K562 (cell line): ENCODE data around the gene URB2. TPM values are rescaled to one million over a fixed set of nuclear protein-coding genes. Genes with fewer than 3 reads are reported as not detected.

Experiments used
- ATAC-seq: fragments of 200-7000 bp; cut with Tn5 transposase; 3 replicates; pipeline ENCODE4 v1.9.1; 2020; ENCODE audit warnings: moderate library complexity
- BruUV-seq: library from RNA; stranded (reverse); fragments of 400-500 nt; replicated peaks from 2 replicates; lab custom pipeline; 2021; lab: Mats Ljungman, UMichigan
- CTCF ChIA-PET: fragments of 300-600 bp; formaldehyde crosslinking; extraction: SDS; loops from one replicate; lab custom pipeline; 2021; ENCODE audit warnings: low intra/inter-chr PET ratio; lab: Yijun Ruan, JAX
- POLR2A ChIA-PET: fragments of 300-600, 350-650 bp; sonication (Branson Sonifier 250); formaldehyde crosslinking; extraction: SDS; loops from one replicate; lab custom pipeline; 2021; ENCODE audit warnings: antibody characterized with exemption, inconsistent platforms; lab: Yijun Ruan, JAX
- DNase-seq, 4 experiments: peaks; one replicate each; pipeline versions ENCODE4 v3.0.0 to v3.0.0-alpha.2; 2011 to 2018; ENCODE audit warnings: low spot score in 3 of 4, mixed read lengths in 3 of 4; ENCODE audit errors: extremely low read depth in 1 of 4
- FAIRE-seq: peaks from 2 replicates; lab custom pipeline; 2011; peaks lifted over from hg19 to GRCh38; lab: Jason Lieb, UNC
- H2AFZ ChIP-seq: 2 replicates; pipeline ENCODE4 v1.6.0; 2011; ENCODE audit warnings: low read depth, low read length, control low read depth, inconsistent platforms
- H3K27ac ChIP-seq: fragments of 200-600 bp; 3 replicates; pipeline ENCODE4 v1.8.0; 2011; ENCODE audit warnings: low read depth, mild to moderate bottlenecking, control low read depth, inconsistent platforms, low read length, moderate library complexity, mixed read lengths; ENCODE audit errors: extremely low read depth
- H3K27me3 ChIP-seq, 2 experiments: fragments of 300-600 bp in 1 of 2; 2 replicates in 1 of 2; 3 replicates in 1 of 2; pipeline versions ENCODE4 v1.6.0 to v1.8.0; 2011; ENCODE audit warnings: inconsistent platforms in 2 of 2, low read length in 2 of 2, mild to moderate bottlenecking in 1 of 2, mixed read lengths in 1 of 2, moderate library complexity in 1 of 2; ENCODE audit not compliant: control insufficient read depth in 2 of 2, insufficient read depth in 2 of 2
- H3K36me3 ChIP-seq: fragments of 300-600 bp; 3 replicates; pipeline ENCODE4 v1.8.0; 2011; ENCODE audit warnings: mild to moderate bottlenecking, low read length, inconsistent platforms; ENCODE audit not compliant: control insufficient read depth, insufficient read depth
- H3K4me1 ChIP-seq, 2 experiments: fragments of 200-600 bp in 1 of 2; replicated peaks in 1 of 2; 2 replicates in 1 of 2; 3 replicates in 1 of 2; pipeline versions ENCODE4 v1.5.1 to v1.8.0; 2011; ENCODE audit warnings: inconsistent platforms in 2 of 2, low read length in 2 of 2, mild to moderate bottlenecking in 1 of 2, mixed read lengths in 1 of 2, moderate library complexity in 1 of 2; ENCODE audit not compliant: control insufficient read depth in 2 of 2, insufficient read depth in 2 of 2
- H3K4me2 ChIP-seq: 2 replicates; pipeline ENCODE4 v1.6.1; 2011; ENCODE audit warnings: low read length, control low read depth, inconsistent platforms, mixed read lengths; ENCODE audit not compliant: insufficient read depth
- H3K4me3 ChIP-seq: fragments of 200-600 bp; sonication (generic), shearing (Covaris generic); 2 replicates; pipeline ENCODE4 v1.5.1; 2016; ENCODE audit warnings: control low read depth, inconsistent platforms
- H3K79me2 ChIP-seq: fragments of 200-600 bp; 3 replicates; pipeline ENCODE4 v1.8.0; 2011; ENCODE audit warnings: low read length, inconsistent platforms; ENCODE audit not compliant: control insufficient read depth, insufficient read depth
- H3K9ac ChIP-seq, 2 experiments: 2 replicates each; pipeline versions ENCODE4 v1.6.0 to v1.6.1; 2011; ENCODE audit warnings: low read depth in 2 of 2, low read length in 2 of 2, control low read depth in 1 of 2, inconsistent platforms in 1 of 2, mild to moderate bottlenecking in 1 of 2, mixed read lengths in 1 of 2; ENCODE audit not compliant: insufficient read depth in 1 of 2
- H3K9me1 ChIP-seq: one replicate; pipeline ENCODE4 v1.6.0; 2011; ENCODE audit warnings: inconsistent platforms, mild to moderate bottlenecking, low read length, moderate library complexity; ENCODE audit not compliant: control insufficient read depth, insufficient read depth
- H3K9me3 ChIP-seq: replicated peaks from 2 replicates; pipeline ENCODE4 v1.5.1; 2011; ENCODE audit warnings: low read depth, low read length, inconsistent platforms; ENCODE audit not compliant: control insufficient read depth, insufficient read depth
- H4K20me1 ChIP-seq: replicated peaks from 2 replicates; pipeline ENCODE4 v1.6.1; 2011; ENCODE audit warnings: low read length, inconsistent platforms, mixed read lengths; ENCODE audit not compliant: control insufficient read depth, insufficient read depth
- ARHGAP35 ChIP-seq: fragments of 450-650 bp; IDR thresholded peaks from 2 replicates; pipeline ENCODE4 v1.6.1; 2018; ENCODE audit not compliant: partially characterized antibody
- MCM7 ChIP-seq, 2 experiments: fragments of 450-650 bp; IDR thresholded peaks; 2 replicates each; pipeline ENCODE4 v1.6.1; 2016 to 2018
- MTA1 ChIP-seq: fragments of 450-650 bp; IDR thresholded peaks from 2 replicates; pipeline ENCODE4 v1.6.1; 2017; ENCODE audit warnings: borderline replicate concordance
- PHB2 ChIP-seq: fragments of 450-650 bp; IDR thresholded peaks from 2 replicates; pipeline ENCODE4 v1.6.1; 2017; ENCODE audit warnings: low read depth
- RCOR1 ChIP-seq, 2 experiments: IDR thresholded peaks; 2 replicates each; pipeline ENCODE4 v1.6.1; 2012; ENCODE audit warnings: low read depth in 2 of 2, low read length in 2 of 2, borderline replicate concordance in 1 of 2, improper control_type of control experiment in 1 of 2
- ZBTB2 ChIP-seq: fragments of 450-650 bp; IDR thresholded peaks from 2 replicates; pipeline ENCODE4 v1.6.1; 2016; ENCODE audit warnings: antibody characterized with exemption
- ZZZ3 ChIP-seq: fragments of 450-650 bp; IDR thresholded peaks from 2 replicates; pipeline ENCODE4 v1.6.1; 2016; ENCODE audit warnings: antibody characterized with exemption, mild to moderate bottlenecking, moderate library complexity
- whole genome bisulfite sequencing: fragments of 100-300 bp; shearing (Covaris generic); methylation state at CpG from one replicate; pipeline ENCODE4 v1.1.6; 2016; ENCODE audit warnings: low coverage, mixed read lengths; ENCODE audit not compliant: insufficient coverage; ENCODE audit errors: missing lambda C conversion rate; 5-methylcytosine and 5-hydroxymethylcytosine counted together
- in situ Hi-C: fragments of 300-500 bp; cut with MboI; formaldehyde crosslinking; loops from 4 replicates; pipeline ENCODE4 v1.15.0; 2018; ENCODE audit warnings: inconsistent platforms, mixed read lengths
- intact Hi-C: fragments of 100-400 bp; cut with micrococcal nuclease; formaldehyde crosslinking; loops from 2 replicates; pipeline ENCODE4 v1.14.2; 2022
- polyA plus RNA-seq, 8 experiments: library from polyadenylated mRNA; depleted of rRNA in 4 of 8; stranded (reverse) in 5 of 8; unstranded in 3 of 8; fragments of >200 nt; fragmentation: Nextera tagmentation in 2 of 8; fragmentation: Illumina TruSeq in 1 of 8; extraction: Ambion mirVana in 2 of 8; extraction: Trizol in 1 of 8; gene quantifications; 2 replicates each; pipeline versions ENCODE4 v1.2.1 to v1.2.3, GENCODE V29; 2011 to 2014; ENCODE audit warnings: inconsistent platforms in 1 of 8, missing spikeins in 1 of 8
- total RNA-seq, 7 experiments: library from RNA; depleted of rRNA in 6 of 7; stranded (reverse); fragments of >200 nt in 6 of 7; fragmentation: Illumina TruSeq in 2 of 7; extraction: Trizol in 2 of 7; gene quantifications; 2 replicates each; pipeline versions ENCODE4 v1.2.1 to v1.2.3, GENCODE V29; 2011 to 2021; ENCODE audit warnings: low replicate concordance in 1 of 7
- TF ChIP-seq, protein P1 (sequence below): fragments of 450-650 bp; IDR thresholded peaks from 2 replicates; pipeline ENCODE4 v1.6.1; 2016; ENCODE audit warnings: borderline replicate concordance
- TF ChIP-seq, protein P2 (sequence below): fragments of 450-650 bp; IDR thresholded peaks from 2 replicates; pipeline ENCODE4 v1.6.1; 2016; ENCODE audit warnings: low read depth

URB2 gene
- total and polyA plus RNA-seq, 9 of the 15 experiments (the other 6 are each of a cell fraction or from before 2014, with no cell fraction given) = 2.8 to 28.3 (median 19.0) TPM

DNA sequence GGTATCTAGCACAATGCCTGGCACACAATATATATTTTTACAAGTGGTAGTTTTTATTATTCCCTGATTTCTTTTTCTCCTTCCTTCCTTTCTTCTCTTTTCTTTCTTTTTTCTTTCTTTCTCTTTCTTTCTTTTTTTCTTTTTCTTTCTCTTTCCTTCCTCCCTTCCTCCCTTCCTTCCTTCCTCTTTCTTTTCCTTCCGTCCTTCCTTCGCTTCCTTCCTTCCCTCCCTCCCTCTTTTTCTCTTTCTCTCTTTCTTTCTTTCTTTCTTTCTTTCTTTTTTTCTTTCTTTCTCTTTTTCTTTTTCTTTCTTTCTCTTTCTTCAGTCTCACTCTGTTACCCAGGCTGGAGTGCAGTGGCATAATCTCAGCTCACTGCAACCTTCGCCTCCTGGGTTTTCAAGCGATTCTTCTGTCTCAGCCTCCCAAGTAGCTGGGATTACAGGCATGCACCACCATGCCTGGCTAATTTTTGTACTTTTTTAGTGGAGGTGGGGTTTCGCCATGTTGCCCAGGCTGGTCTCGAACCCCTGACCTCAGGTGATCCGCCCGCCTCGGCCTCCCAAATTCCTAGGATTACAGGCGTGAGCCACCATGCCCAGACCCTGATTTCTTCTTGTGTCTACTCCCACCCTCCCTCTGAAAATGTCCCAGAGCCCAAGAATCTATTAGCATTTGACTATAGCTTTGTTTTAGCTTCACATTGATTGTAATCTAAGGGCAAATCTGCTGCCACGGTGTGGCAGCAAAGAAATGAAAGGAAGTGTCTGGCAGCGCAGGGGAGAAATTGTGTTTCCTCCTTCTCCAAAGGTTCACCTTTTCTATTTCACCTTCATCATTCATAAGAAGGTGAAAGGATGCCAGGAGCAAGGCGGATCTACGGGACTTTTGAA, 47.6 kb upstream of the URB2 start:
- intact Hi-C loops = no loop called here
- TF ChIP-seq MCM7 (IDR thresholded peaks at IDR 0.05) (no peak), MTA1 (peak; percentile 45; the same call in 1 of the 2 replicates), RCOR1 (IDR thresholded peaks at IDR 0.05; ENCODE audit: borderline replicate concordance in 1 of 2, low read depth in 2 of 2, low read length in 2 of 2) (no peak), ARHGAP35 (peak; percentile 72), ZZZ3 (no peak), PHB2 (peak; percentile 10; the same call in 1 of the 2 replicates), ZBTB2 (0 out of 2 replicates have a peak, but pooled peaks have one; percentile 41)
- TF ChIP-seq, protein P1, sequence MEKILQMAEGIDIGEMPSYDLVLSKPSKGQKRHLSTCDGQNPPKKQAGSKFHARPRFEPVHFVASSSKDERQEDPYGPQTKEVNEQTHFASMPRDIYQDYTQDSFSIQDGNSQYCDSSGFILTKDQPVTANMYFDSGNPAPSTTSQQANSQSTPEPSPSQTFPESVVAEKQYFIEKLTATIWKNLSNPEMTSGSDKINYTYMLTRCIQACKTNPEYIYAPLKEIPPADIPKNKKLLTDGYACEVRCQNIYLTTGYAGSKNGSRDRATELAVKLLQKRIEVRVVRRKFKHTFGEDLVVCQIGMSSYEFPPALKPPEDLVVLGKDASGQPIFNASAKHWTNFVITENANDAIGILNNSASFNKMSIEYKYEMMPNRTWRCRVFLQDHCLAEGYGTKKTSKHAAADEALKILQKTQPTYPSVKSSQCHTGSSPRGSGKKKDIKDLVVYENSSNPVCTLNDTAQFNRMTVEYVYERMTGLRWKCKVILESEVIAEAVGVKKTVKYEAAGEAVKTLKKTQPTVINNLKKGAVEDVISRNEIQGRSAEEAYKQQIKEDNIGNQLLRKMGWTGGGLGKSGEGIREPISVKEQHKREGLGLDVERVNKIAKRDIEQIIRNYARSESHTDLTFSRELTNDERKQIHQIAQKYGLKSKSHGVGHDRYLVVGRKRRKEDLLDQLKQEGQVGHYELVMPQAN = 0 out of 2 replicates have a peak, but pooled peaks have one; percentile 30
- TF ChIP-seq, protein P2, sequence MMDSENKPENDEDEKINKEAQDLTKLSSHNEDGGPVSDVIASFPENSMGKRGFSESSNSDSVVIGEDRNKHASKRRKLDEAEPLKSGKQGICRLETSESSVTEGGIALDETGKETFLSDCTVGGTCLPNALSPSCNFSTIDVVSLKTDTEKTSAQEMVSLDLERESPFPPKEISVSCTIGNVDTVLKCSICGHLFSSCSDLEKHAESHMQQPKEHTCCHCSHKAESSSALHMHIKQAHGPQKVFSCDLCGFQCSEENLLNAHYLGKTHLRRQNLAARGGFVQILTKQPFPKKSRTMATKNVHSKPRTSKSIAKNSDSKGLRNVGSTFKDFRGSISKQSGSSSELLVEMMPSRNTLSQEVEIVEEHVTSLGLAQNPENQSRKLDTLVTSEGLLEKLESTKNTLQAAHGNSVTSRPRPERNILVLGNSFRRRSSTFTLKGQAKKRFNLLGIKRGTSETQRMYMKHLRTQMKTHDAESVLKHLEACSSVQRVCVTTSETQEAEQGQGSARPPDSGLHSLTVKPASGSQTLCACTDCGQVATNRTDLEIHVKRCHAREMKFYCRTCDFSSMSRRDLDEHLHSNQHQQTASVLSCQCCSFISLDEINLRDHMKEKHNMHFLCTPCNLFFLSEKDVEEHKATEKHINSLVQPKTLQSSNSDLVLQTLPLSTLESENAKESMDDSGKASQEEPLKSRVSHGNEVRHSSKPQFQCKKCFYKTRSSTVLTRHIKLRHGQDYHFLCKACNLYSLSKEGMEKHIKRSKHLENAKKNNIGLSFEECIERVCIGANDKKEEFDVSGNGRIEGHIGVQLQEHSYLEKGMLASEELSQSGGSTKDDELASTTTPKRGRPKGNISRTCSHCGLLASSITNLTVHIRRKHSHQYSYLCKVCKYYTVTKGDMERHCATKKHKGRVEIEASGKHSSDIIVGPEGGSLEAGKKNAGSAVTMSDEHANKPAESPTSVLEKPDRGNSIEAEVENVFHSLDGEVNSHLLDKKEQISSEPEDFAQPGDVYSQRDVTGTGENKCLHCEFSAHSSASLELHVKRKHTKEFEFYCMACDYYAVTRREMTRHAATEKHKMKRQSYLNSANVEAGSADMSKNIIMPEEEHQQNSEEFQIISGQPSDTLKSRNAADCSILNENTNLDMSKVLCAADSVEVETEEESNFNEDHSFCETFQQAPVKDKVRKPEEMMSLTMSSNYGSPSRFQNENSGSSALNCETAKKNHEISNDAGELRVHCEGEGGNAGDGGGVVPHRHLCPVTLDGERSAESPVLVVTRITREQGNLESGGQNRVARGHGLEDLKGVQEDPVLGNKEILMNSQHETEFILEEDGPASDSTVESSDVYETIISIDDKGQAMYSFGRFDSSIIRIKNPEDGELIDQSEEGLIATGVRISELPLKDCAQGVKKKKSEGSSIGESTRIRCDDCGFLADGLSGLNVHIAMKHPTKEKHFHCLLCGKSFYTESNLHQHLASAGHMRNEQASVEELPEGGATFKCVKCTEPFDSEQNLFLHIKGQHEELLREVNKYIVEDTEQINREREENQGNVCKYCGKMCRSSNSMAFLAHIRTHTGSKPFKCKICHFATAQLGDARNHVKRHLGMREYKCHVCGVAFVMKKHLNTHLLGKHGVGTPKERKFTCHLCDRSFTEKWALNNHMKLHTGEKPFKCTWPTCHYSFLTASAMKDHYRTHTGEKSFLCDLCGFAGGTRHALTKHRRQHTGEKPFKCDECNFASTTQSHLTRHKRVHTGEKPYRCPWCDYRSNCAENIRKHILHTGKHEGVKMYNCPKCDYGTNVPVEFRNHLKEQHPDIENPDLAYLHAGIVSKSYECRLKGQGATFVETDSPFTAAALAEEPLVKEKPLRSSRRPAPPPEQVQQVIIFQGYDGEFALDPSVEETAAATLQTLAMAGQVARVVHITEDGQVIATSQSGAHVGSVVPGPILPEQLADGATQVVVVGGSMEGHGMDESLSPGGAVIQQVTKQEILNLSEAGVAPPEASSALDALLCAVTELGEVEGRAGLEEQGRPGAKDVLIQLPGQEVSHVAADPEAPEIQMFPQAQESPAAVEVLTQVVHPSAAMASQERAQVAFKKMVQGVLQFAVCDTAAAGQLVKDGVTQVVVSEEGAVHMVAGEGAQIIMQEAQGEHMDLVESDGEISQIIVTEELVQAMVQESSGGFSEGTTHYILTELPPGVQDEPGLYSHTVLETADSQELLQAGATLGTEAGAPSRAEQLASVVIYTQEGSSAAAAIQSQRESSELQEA = 0 out of 2 replicates have a peak, but pooled peaks have one; percentile 25

More for the DNA sequence above, 47.6 kb upstream of the URB2 start:
- no peak overlapping the region for H3K27ac ChIP-seq
- in situ Hi-C loops = no loop called here
- no peak overlapping the region for H3K9ac ChIP-seq
- peaks cover 0 to 4% of the 10 kb centered on the region in 2 experiments; a peak in 2 of 5 replicates for H3K4me1 ChIP-seq
- no peaks in the 10 kb centered on the region for H3K9me3 ChIP-seq
- no peaks in the 10 kb centered on the region for H3K36me3 ChIP-seq
- BruUV-seq = no TSS peak
- no peak overlapping the region for H2AFZ ChIP-seq
- H3K9me1 ChIP-seq = no peaks in the 10 kb centered on the region
- H3K79me2 ChIP-seq = no peaks in the 10 kb centered on the region
- WGBS = 34% methylated on average over 14 of the region's 14 CpGs
- ATAC-seq (no peak), FAIRE-seq (no peak), DNase-seq (no peak)
- CTCF ChIA-PET = interaction anchor here (0.6 to 0.7 kb wide), 2 partner anchors 30 to 867 kb away, joined by 3 read pairs; no protein-coding TSS in a partner anchor
- H3K4me3 ChIP-seq = no peak overlapping the region
- POLR2A ChIA-PET = interaction anchor here (0.7 to 1.7 kb wide), 5 partner anchors 8 to 129 kb away, joined by 3 to 6 read pairs (median 4); no protein-coding TSS in a partner anchor
- peaks cover 19 to 31% of the 10 kb centered on the region in 2 experiments; a peak in 4 of 5 replicates for H3K27me3 ChIP-seq
- no peak overlapping the region for H3K4me2 ChIP-seq
- no peaks in the 10 kb centered on the region; the same call in 1 of the 2 replicates for H4K20me1 ChIP-seq
